Measurements from ENCODE around the gene NUDT3. TPM values are rescaled to one million over a fixed set of nuclear protein-coding genes. Genes with fewer than 3 reads are reported as not detected.

Gene NUDT3
- total and polyA plus RNA-seq, 4 donors: 3.2 to 20.2 (median 9.5) TPM

GRCh38 chr6:34370361-34370760, 22.1 kb downstream of the NUDT3 start (continued):
- no peak for TF ChIP-seq REST (IDR thresholded peaks at IDR 0.05)
- peak; percentile 92 for TF ChIP-seq NR2F2 (IDR thresholded peaks at IDR 0.05)
- TF ChIP-seq YY1 (IDR thresholded peaks at IDR 0.05): peak; percentile 16
- TF ChIP-seq ATF3 (IDR thresholded peaks at IDR 0.05): no peak
- TF ChIP-seq GABPA (IDR thresholded peaks at IDR 0.05 in 1 of 2, conservative IDR thresholded peaks at IDR 0.05 in 1 of 2): no peak
- TF ChIP-seq RXRA (IDR thresholded peaks at IDR 0.05): peak in 1 of 2 donors; percentile 18
- no peak for TF ChIP-seq HNF4A (conservative IDR thresholded peaks at IDR 0.05)
- TF ChIP-seq SP1 (IDR thresholded peaks at IDR 0.05): peak; percentile 19
- peak; percentile 48 for TF ChIP-seq MAX (IDR thresholded peaks at IDR 0.05)

GRCh38 chr6:34369385-34369784, 23.1 kb downstream of the NUDT3 start:
- H3K4me1 ChIP-seq (ENCODE audit: control insufficient read depth in 4 of 4, insufficient read depth in 4 of 4, low read length in 3 of 4): peaks cover 0 to 2% (median 0%) of the 10 kb centered on the region in 4 donors
- no peak overlapping the region for H3K4me3 ChIP-seq (ENCODE audit: low read depth in 1 of 3, low read length in 3 of 3)
- H3K27ac ChIP-seq (ENCODE audit: low read depth in 1 of 2, low read length in 2 of 2): no peak overlapping the region
- H3K9me3 ChIP-seq (ENCODE audit: control insufficient read depth in 4 of 4, low read length in 3 of 4): no peaks in the 10 kb centered on the region
- H3K36me3 ChIP-seq (ENCODE audit: control insufficient read depth in 4 of 4, insufficient read depth in 3 of 4, low read depth in 1 of 4, low read length in 3 of 4): no peaks in the 10 kb centered on the region
- WGBS: 81% methylated on average over 4 of the region's 4 CpGs
- no peak for DNase-seq (ENCODE audit: low spot score)
- H3K27me3 ChIP-seq (ENCODE audit: control insufficient read depth in 4 of 4, insufficient read depth in 4 of 4, low read length in 3 of 4): no peaks in the 10 kb centered on the region
- H3K9ac ChIP-seq (ENCODE audit: low read depth in 1 of 2, low read length in 2 of 2): no peak overlapping the region
- no peak for TF ChIP-seq ATF3 (IDR thresholded peaks at IDR 0.05)
- no peak for TF ChIP-seq YY1 (IDR thresholded peaks at IDR 0.05)
- no peak for TF ChIP-seq GABPA (IDR thresholded peaks at IDR 0.05 in 1 of 2, conservative IDR thresholded peaks at IDR 0.05 in 1 of 2)
- TF ChIP-seq RXRA (IDR thresholded peaks at IDR 0.05): no peak
- TF ChIP-seq MAX (IDR thresholded peaks at IDR 0.05): no peak
- no peak for TF ChIP-seq ZBTB33 (IDR thresholded peaks at IDR 0.05)
- no peak for TF ChIP-seq HNF4G (IDR thresholded peaks at IDR 0.05)
- TF ChIP-seq SP1 (IDR thresholded peaks at IDR 0.05): no peak
- TF ChIP-seq CTCF (IDR thresholded peaks at IDR 0.05; ENCODE audit: low read depth, low read length, missing input control): no peak
- no peak for TF ChIP-seq REST (IDR thresholded peaks at IDR 0.05)
- TF ChIP-seq HNF4A (conservative IDR thresholded peaks at IDR 0.05): no peak
